Osteocyte (in vitro differentiated cells): ENCODE data around the gene NDRG2. TPM values are rescaled to one million over a fixed set of nuclear protein-coding genes. Genes with fewer than 3 reads are reported as not detected.

Source experiments
- DNase-seq: peaks from one replicate; pipeline ENCODE4 v3.0.0; 2021; ENCODE audit warnings: mixed read lengths; ENCODE audit not compliant: unreplicated experiment; ENCODE audit errors: extremely low spot score
- H3K27ac Mint-ChIP-seq: one replicate; pipeline ENCODE4 v1.8.0; 2021; ENCODE audit warnings: mild to moderate bottlenecking, mixed read lengths; ENCODE audit not compliant: unreplicated experiment
- H3K27me3 Mint-ChIP-seq: one replicate; pipeline ENCODE4 v1.8.0; 2021; ENCODE audit warnings: mixed read lengths; ENCODE audit not compliant: unreplicated experiment
- H3K36me3 Mint-ChIP-seq: one replicate; pipeline ENCODE4 v1.8.0; 2021; ENCODE audit warnings: mixed read lengths; ENCODE audit not compliant: unreplicated experiment
- H3K4me1 Mint-ChIP-seq: one replicate; pipeline ENCODE4 v1.8.0; 2021; ENCODE audit warnings: mixed read lengths; ENCODE audit not compliant: unreplicated experiment
- H3K4me3 Mint-ChIP-seq: one replicate; pipeline ENCODE4 v1.8.0; 2021; ENCODE audit warnings: mild to moderate bottlenecking, moderate library complexity, mixed read lengths; ENCODE audit not compliant: unreplicated experiment
- H3K9me3 Mint-ChIP-seq: one replicate; pipeline ENCODE4 v1.8.0; 2021; ENCODE audit warnings: mixed read lengths; ENCODE audit not compliant: unreplicated experiment
- total RNA-seq: library from RNA; stranded (reverse); gene quantifications from 2 replicates; pipeline ENCODE4 v1.2.1, GENCODE V29; 2021
- TF ChIP-seq, protein P1 (sequence below): fragments of 200-600 bp; sonication (generic); IDR thresholded peaks from 2 replicates; pipeline ENCODE4 v1.5.0; 2021; ENCODE audit warnings: antibody characterized with exemption, mild to moderate bottlenecking, moderate library complexity

NDRG2 gene
- total RNA-seq, 1 donor from 2014 or later = 8.6 TPM

DNA sequence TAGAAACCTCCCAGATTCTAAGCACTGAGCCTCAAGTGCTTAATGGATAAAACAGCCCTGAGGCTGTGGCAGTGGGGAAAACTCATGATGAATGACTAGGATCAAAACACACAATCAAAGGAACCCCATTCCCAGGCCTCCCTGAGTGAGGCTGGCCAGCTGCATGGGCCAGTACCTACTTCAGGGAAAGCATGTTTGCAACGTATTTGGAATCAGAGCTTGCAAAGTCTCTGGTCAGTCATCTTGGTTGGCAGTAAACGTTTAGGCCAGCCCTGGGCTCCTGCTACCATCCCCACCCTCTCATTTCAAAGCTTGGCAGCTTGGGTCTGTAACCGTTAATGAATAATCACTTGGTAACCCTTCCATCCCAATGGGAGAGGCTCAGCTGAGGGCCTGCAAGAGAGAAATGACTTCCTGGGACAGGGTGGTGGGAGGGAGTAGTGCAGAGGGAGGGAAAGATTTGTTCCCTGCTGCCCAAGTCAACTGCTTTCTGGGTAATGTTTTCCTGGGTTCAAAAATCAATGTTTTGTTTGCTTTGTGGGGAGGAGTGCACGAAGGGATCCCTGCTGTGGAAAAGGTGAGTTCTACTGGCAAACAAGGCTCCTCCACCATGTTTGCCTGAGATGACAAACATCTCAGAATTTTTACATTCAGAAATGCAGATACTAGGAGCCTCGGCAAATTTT lies 30.7 kb upstream of the NDRG2 start:
- no peak overlapping the region for H3K4me3 Mint-ChIP-seq
- no peak for DNase-seq
- H3K27me3 Mint-ChIP-seq = no peaks in the 10 kb centered on the region
- H3K36me3 Mint-ChIP-seq = no peaks in the 10 kb centered on the region
- H3K9me3 Mint-ChIP-seq = no peaks in the 10 kb centered on the region
- H3K27ac Mint-ChIP-seq = no peak overlapping the region
- peaks cover 3% of the 10 kb centered on the region for H3K4me1 Mint-ChIP-seq
- TF ChIP-seq, protein P1, sequence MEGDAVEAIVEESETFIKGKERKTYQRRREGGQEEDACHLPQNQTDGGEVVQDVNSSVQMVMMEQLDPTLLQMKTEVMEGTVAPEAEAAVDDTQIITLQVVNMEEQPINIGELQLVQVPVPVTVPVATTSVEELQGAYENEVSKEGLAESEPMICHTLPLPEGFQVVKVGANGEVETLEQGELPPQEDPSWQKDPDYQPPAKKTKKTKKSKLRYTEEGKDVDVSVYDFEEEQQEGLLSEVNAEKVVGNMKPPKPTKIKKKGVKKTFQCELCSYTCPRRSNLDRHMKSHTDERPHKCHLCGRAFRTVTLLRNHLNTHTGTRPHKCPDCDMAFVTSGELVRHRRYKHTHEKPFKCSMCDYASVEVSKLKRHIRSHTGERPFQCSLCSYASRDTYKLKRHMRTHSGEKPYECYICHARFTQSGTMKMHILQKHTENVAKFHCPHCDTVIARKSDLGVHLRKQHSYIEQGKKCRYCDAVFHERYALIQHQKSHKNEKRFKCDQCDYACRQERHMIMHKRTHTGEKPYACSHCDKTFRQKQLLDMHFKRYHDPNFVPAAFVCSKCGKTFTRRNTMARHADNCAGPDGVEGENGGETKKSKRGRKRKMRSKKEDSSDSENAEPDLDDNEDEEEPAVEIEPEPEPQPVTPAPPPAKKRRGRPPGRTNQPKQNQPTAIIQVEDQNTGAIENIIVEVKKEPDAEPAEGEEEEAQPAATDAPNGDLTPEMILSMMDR = no peak

DNA sequence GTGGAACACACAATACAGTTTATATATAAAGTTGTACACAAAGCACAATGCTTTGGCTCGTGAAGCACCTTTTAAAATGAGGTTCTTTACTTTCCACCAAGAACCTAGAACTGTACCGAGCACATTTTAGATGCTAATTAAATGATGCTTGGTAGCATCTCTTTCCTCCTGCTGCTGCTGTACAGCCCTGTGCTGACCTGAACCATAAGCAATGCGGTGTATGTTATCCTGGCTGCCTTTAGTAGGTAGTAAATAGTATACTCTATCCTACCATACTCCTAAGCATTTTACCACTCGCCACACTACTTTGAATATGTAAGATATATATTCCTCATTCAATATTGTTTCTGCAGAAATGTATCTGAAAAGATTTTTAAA lies 29.9 kb upstream of the NDRG2 start:
- Mint-ChIP-seq H3K36me3 (no peaks in the 10 kb centered on the region), H3K27me3 (no peaks in the 10 kb centered on the region), H3K4me3 (no peak overlapping the region), H3K9me3 (no peaks in the 10 kb centered on the region), H3K4me1 (peaks cover 3% of the 10 kb centered on the region), H3K27ac (no peak overlapping the region)
- DNase-seq = no peak
- TF ChIP-seq, protein P1 = no peak

DNA sequence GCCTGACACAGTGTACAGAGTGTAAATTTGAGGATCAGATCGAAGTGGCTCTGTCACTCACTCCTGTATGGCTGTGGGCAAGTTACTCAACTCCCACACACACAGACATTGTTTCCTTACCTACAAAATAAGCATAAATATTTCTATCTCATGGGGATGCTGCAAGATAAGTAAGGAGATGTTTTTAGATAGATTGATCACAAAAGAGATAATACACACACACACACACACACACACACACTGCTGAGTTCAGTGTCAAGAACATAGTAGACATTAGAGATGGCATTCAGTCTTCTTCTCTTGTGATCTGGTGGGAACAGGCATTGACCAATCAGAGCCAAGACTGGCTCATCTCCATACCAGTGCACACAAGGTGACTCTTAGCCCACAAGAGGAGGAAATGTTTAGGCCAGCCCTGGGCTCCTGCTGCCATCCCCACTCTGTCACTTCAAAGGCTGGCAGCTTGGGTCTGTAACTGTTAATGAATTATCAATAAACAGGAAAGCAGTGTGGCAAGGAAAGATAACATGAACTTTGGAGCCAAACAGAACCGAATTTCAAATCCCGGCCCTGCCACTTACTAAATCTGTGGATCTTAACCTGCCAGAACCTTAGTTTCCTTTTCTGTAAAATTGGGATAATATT lies 29.4 kb upstream of the NDRG2 start:
- Mint-ChIP-seq H3K4me3 (no peak overlapping the region), H3K27me3 (no peaks in the 10 kb centered on the region), H3K4me1 (peaks cover 8% of the 10 kb centered on the region), H3K27ac (no peak overlapping the region), H3K36me3 (no peaks in the 10 kb centered on the region), H3K9me3 (no peaks in the 10 kb centered on the region)
- TF ChIP-seq, protein P1 = no peak
- DNase-seq = no peak

DNA sequence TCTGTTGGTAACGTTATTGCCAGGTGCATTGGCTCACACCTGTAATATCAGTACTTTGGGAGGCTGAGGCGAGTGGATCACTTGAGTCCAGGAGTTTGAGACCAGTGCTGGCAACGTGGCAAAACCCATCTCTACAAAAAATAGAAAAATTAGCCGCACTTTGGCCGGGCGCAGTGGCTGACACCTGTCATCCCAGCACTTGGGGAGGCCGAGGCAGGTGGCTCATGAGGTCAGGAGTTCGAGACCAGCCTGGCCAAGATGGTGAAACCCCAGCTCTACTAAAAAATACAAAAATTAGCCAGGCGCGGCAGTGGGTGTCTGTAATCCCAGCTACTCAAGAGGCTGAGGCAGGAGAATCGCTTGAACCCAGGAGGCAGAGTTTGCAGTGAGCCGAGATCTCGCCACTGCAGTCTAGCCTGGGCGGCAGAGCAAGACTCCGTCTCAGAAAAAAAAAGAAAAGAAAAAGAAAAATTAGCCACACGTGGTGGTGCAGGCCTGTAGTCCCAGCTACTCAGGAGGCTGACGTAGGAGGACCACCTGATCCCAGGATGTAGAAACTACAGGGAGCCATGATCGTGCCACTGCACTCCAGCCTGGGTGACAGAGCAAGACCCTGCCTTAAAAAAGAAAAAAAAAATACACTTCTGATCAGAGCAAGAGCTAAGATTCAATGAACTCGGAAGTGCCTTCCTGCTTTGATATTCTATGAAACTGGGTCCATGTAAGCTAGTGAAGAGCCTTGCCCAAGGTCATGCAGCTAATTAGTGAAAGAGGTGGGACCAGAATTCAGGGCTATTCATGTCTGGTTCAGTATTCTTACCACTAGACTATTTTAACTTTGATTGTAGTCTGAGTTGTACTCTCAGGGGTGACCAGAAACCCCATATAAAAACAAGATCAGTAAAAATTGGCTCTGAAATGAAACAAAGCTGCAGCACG lies 28.6 kb upstream of the NDRG2 start:
- Mint-ChIP-seq H3K4me1 (peaks cover 11% of the 10 kb centered on the region), H3K27me3 (no peaks in the 10 kb centered on the region), H3K36me3 (no peaks in the 10 kb centered on the region)

More for the DNA sequence above, 28.6 kb upstream of the NDRG2 start:
- TF ChIP-seq, protein P1 = no peak
- Mint-ChIP-seq H3K9me3 (no peaks in the 10 kb centered on the region), H3K4me3 (no peak overlapping the region), H3K27ac (no peak overlapping the region)
- no peak for DNase-seq
